HG02885 (cell line): Measurements from ENCODE around the gene HYLS1.

Source experiments
- ATAC-seq: cut with Tn5 transposase; IDR thresholded peaks from one replicate; pipeline ENCODE4 v1.9.1; 2021; ENCODE audit warnings: mild to moderate bottlenecking; ENCODE audit not compliant: unreplicated experiment, poor library complexity

The HYLS1 gene

DNA sequence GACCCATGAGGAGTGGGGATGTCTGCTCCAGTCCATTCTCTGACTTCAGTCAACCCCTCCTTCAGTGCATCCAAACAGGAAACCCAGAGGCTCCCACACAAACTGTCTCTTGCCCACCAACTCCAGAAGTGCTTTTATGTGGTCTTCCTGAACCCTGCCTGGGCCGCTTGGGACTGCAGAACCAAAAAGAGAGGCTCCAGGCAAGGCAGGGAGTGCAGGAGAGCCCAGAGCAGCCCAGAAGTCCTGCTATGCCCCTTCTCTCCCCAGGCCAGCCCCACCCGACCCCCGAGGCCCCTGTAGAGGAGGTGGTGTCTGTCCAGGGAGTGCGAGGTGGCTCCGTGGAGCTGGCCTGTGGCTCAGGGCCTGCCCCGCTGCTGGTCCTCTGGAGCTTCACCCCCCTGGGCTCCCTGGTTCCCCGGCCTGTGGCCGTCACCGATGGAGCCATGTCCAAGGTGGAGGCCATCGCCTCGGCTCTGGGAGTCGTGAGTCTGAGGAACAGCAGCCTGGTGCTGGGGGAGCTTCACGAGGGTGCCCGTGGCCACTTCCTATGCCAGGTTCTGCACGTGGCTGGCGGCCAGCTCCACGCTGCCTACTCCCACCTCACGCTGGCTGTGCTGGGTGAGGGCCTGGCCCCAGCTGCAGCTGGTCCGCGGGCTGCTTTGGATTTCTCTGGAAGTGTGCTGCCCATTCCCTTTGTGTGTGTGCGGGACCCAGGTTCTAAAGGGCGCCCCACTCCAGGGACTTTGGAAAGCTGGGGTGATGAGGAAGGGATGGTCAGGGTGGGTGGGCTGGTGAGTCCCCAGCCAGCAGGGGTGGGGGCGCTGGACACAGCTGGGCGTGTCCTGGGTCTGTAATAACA lies 60.2 kb downstream of the HYLS1 start:
- ATAC-seq = no peak

DNA sequence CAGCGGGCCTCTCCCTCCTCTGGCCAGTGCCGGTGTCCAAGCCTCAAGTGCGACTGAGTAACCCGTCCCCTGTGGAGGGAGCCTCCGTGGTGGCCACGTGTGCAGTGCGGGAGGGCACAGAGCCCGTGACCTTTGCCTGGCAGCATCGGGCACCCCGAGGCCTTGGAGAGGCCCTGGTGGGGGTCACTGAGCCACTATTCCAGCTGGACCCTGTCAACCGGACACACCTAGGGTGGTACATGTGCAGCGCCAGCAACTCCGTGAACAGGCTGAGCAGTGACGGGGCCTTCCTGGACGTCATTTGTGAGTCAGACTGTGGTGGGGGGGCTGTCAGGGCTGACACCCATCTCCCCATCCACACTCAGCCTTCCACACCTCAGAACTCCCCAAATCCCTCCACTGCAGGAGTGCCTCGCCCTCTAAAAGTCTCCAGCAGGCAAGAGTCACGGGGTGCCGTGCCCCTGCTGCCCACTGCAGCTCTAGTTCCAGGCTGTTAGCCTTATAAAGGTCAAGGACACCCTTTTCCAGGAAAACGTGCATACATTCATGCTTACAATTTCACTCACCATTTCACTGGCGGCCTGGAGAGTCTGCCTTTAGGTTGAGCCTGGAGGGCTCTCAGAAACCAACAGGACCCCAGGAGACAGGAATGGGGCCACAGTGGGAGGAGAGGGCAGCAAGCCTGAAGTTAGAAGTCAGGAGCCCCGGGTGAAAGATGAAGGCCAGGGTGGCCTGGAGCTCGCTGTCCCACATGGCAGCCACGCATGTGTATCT lies 61.0 kb downstream of the HYLS1 start:
- no peak for ATAC-seq

DNA sequence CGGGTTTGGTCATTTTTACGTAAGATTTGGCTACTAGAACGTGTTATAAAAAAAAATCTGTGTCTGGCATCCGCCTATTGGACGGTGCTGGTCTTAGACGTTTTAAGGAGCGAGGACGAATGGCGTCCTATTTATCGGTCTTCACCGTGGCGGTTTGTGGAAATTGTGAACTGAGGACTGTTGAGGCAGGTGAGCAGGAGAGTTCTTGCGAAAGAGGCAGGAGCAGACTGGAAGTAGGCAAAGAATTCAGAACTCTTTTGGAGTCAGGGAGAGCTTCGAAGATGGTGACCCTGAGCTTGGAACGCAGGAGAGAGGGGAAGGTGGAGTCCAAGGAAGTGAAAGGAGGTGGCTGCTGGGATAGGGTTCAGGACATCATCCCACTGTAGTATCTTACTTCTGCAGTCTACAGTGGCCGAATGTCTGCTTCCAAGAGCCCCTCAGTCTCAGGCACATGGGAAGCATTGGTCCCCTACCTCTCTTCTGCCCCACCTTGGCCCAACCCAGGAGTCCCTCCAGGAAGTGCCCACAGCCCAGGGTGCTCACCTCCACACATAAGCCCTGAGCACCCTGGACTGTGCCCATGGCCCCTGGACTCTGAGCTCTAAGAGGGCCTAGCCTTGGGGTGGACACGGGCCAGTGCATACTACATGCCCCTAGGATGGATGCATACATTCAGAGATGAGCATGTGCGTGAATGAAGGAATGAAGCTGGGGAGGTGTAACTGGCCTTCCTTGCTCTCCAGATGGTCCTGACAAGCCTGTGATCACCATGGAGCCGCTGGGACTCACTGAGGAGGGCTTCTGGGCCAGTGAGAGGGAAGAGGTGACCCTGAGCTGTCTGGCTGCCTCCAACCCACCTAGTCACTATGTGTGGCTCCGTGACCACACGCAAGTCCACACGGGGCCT lies 62.1 kb downstream of the HYLS1 start:
- no peak for ATAC-seq

- no peak for ATAC-seq
Observed at GRCh38 chr11:125950178-125950490, 62.7 kb downstream of the HYLS1 start.
